Mesodermal cell (in vitro differentiated cells): ENCODE measurements around the gene WNT3.

ENCODE experiments used
- H3K27ac ChIP-seq: 2 replicates; pipeline ENCODE4 v1.7.0; 2013; ENCODE audit warnings: mild to moderate bottlenecking, low read depth, low read length, moderate library complexity; ENCODE audit not compliant: severe bottlenecking
- H3K36me3 ChIP-seq: 2 replicates; pipeline ENCODE4 v1.7.1; 2013; ENCODE audit warnings: mild to moderate bottlenecking, low read length, moderate library complexity; ENCODE audit not compliant: control insufficient read depth, insufficient read depth
- H3K4me1 ChIP-seq: one replicate; pipeline ENCODE4 v1.7.1; 2013; ENCODE audit warnings: mild to moderate bottlenecking, low read length; ENCODE audit not compliant: insufficient read depth, control insufficient read depth, poor library complexity, severe bottlenecking
- H3K4me3 ChIP-seq: 2 replicates; pipeline ENCODE4 v1.7.0; 2013; ENCODE audit warnings: low read length, control low read depth, mild to moderate bottlenecking; ENCODE audit not compliant: insufficient read depth, poor library complexity, severe bottlenecking; ENCODE audit errors: extremely low read depth
- H3K9me3 ChIP-seq: 2 replicates; pipeline ENCODE4 v1.7.1; 2013; ENCODE audit warnings: mild to moderate bottlenecking, low read length, moderate library complexity; ENCODE audit not compliant: control insufficient read depth
- WGBS, 2 experiments: methylation state at CpG; one replicate each; pipeline ENCODE4 v1.1.5; 2013; ENCODE audit warnings: missing lambda C conversion rate in 2 of 2; ENCODE audit not compliant: insufficient coverage in 2 of 2; 5-methylcytosine and 5-hydroxymethylcytosine counted together

WNT3 gene

GRCh38 chr17:46821482-46822387 is 3.2 kb upstream of the WNT3 start:
- WGBS, 2 experiments, result 34 to 36% methylated on average over 27 to 28 of the region's 31 CpGs
- Histone ChIP-seq H3K4me3 (no peak overlapping the region), H3K27ac (no peak overlapping the region), H3K4me1 (peaks cover 22% of the 10 kb centered on the region), H3K36me3 (no peaks in the 10 kb centered on the region), H3K9me3 (no peaks in the 10 kb centered on the region)

GRCh38 chr17:46820592-46821450 is 2.3 kb upstream of the WNT3 start:
- H3K4me3 ChIP-seq, result no peak overlapping the region
- 39 to 52% methylated on average over 10 to 11 of the region's 13 CpGs for WGBS, 2 experiments

GRCh38 chr17:46819906-46820351 is 1.4 kb upstream of the WNT3 start:
- WGBS, 2 experiments, result 4 to 5% methylated on average over 13 to 24 of the region's 24 CpGs
- Histone ChIP-seq H3K9me3 (no peaks in the 10 kb centered on the region), H3K36me3 (no peaks in the 10 kb centered on the region), H3K27ac (peak overlapping the region; percentile 59), H3K4me3 (peak overlapping the region; percentile 47), H3K4me1 (peaks cover 34% of the 10 kb centered on the region)

More at GRCh38 chr17:46820592-46821450, 2.3 kb upstream of the WNT3 start:
- H3K27ac ChIP-seq, result no peak overlapping the region
- peaks cover 30% of the 10 kb centered on the region for H3K4me1 ChIP-seq
- no peaks in the 10 kb centered on the region for H3K36me3 ChIP-seq
- H3K9me3 ChIP-seq, result no peaks in the 10 kb centered on the region

- Histone ChIP-seq H3K9me3 (no peaks in the 10 kb centered on the region), H3K4me1 (peaks cover 34% of the 10 kb centered on the region), H3K36me3 (no peaks in the 10 kb centered on the region), H3K4me3 (peak overlapping the region; percentile 47), H3K27ac (peak overlapping the region; percentile 59)
- WGBS, 2 experiments, result 1% methylated on average over 59 to 68 of the region's 72 CpGs
These were observed 702 bp upstream of the WNT3 start for GRCh38 chr17:46818929-46819859.

GRCh38 chr17:46817901-46818209 is 637 bp downstream of the WNT3 start:
- H3K27ac ChIP-seq, result no peak overlapping the region
- H3K4me3 ChIP-seq, result peak overlapping the region; percentile 47
- H3K36me3 ChIP-seq, result no peaks in the 10 kb centered on the region
- peaks cover 47% of the 10 kb centered on the region for H3K4me1 ChIP-seq
- 0 to 10% methylated on average over 2 of the region's 5 CpGs for WGBS, 2 experiments
- no peaks in the 10 kb centered on the region for H3K9me3 ChIP-seq

- H3K4me1 ChIP-seq, result peaks cover 52% of the 10 kb centered on the region
- WGBS, 2 experiments, result 3 to 8% methylated on average over 11 to 12 of the region's 22 CpGs
- H3K27ac ChIP-seq, result no peak overlapping the region
- no peaks in the 10 kb centered on the region for H3K36me3 ChIP-seq
- peak overlapping the region; percentile 47 for H3K4me3 ChIP-seq
- H3K9me3 ChIP-seq, result no peaks in the 10 kb centered on the region
These were observed 1.2 kb downstream of the WNT3 start for GRCh38 chr17:46817151-46817900.

GRCh38 chr17:46815474-46816353 is 2.8 kb downstream of the WNT3 start:
- WGBS, 2 experiments, result 72 to 81% methylated on average over 10 to 11 of the region's 12 CpGs
- Histone ChIP-seq H3K36me3 (no peaks in the 10 kb centered on the region), H3K27ac (no peak overlapping the region), H3K4me3 (no peak overlapping the region), H3K9me3 (no peaks in the 10 kb centered on the region), H3K4me1 (peaks cover 62% of the 10 kb centered on the region)

- H3K4me1 ChIP-seq, result peaks cover 54% of the 10 kb centered on the region
- no peak overlapping the region for H3K27ac ChIP-seq
- no peak overlapping the region for H3K4me3 ChIP-seq
- no peaks in the 10 kb centered on the region for H3K9me3 ChIP-seq
- 80 to 91% methylated on average over 7 of the region's 7 CpGs for WGBS, 2 experiments
- no peaks in the 10 kb centered on the region for H3K36me3 ChIP-seq
These were observed 4.0 kb downstream of the WNT3 start for GRCh38 chr17:46814446-46814845.

- Histone ChIP-seq H3K27ac (no peak overlapping the region), H3K36me3 (no peaks in the 10 kb centered on the region), H3K4me3 (no peak overlapping the region), H3K9me3 (no peaks in the 10 kb centered on the region), H3K4me1 (peaks cover 52% of the 10 kb centered on the region)
- WGBS, 2 experiments, result 75 to 100% methylated on average over 2 of the region's 3 CpGs
These were observed 4.6 kb downstream of the WNT3 start for GRCh38 chr17:46813920-46814319.
